WERI-Rb-1 (cell line): ENCODE results near the gene PTPRD.

Experiments
- DNase-seq: peaks from one replicate; pipeline ENCODE4 v3.0.0-alpha.2; 2020
- H3K27ac ChIP-seq: fragments of 250-450 bp; sonication (Bioruptor Pico); 2 replicates; pipeline ENCODE4 v1.5.1; 2020; ENCODE audit warnings: mild to moderate bottlenecking, moderate library complexity
- H3K27me3 ChIP-seq: fragments of 250-450 bp; sonication (Bioruptor Pico); 2 replicates; pipeline ENCODE4 v1.5.1; 2021; ENCODE audit warnings: mild to moderate bottlenecking, low read depth, moderate library complexity; ENCODE audit not compliant: insufficient read depth, severe bottlenecking
- H3K36me3 ChIP-seq: fragments of 250-450 bp; sonication (Bioruptor Pico); 2 replicates; pipeline ENCODE4 v1.5.1; 2020; ENCODE audit warnings: mild to moderate bottlenecking, moderate library complexity
- H3K4me3 ChIP-seq: 2 replicates; pipeline ENCODE4 v1.5.1; 2011; ENCODE audit warnings: low read depth, mild to moderate bottlenecking, control low read depth, low read length
- H3K9me3 ChIP-seq: fragments of 250-450 bp; sonication (Bioruptor Pico); 2 replicates; pipeline ENCODE4 v1.5.1; 2021; ENCODE audit warnings: mild to moderate bottlenecking, moderate library complexity; ENCODE audit not compliant: severe bottlenecking
- TF ChIP-seq, protein P1 (sequence below): IDR thresholded peaks from 2 replicates; pipeline ENCODE4 v1.5.1; 2011; ENCODE audit warnings: low read depth, mild to moderate bottlenecking, control low read depth, inconsistent platforms, low read length

PTPRD gene

DNA sequence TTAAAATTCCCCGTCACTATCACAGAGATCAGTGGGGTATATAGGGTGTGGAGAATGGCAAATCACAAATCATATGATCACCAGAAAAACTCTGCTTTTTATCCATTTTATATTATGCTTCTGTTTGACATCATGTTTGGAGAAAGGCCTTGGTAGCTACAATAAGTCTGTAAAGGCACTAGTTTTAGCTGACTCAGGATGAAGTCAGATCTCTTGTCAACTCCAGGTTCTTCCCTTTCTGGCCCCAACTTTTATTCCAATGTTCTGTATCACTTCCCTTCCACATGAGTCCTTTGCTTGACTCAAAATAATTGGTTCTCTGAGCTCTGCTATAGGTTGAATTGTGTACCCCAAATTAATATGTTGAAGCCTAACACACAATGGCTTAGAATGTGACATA, 484.9 kb downstream of the PTPRD start:
- no peaks in the 10 kb centered on the region for H3K36me3 ChIP-seq

DNA sequence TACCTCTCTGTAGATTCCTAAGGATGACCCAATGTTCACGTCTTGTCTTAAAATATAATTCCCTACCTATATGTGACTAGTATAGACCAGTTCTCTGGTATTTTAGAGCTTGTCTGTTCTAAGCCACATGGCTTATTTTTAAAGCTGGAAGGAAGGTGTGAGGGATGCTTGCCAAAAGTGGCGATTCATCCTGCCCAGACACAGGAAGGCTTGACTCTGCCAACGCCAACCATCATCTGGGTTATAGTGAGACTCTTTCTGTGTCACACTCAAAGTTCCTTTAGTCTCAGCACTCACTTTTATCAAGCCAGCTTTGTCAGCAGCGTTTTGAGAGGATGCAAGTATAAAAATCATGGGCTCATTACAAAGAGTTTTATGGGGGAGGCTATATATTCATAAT, 500.0 kb downstream of the PTPRD start:
- no peaks in the 10 kb centered on the region for H3K9me3 ChIP-seq
- DNase-seq: no peak
- H3K36me3 ChIP-seq: no peaks in the 10 kb centered on the region
- H3K27ac ChIP-seq: no peak overlapping the region
- no peak overlapping the region for H3K4me3 ChIP-seq
- TF ChIP-seq, protein P1, sequence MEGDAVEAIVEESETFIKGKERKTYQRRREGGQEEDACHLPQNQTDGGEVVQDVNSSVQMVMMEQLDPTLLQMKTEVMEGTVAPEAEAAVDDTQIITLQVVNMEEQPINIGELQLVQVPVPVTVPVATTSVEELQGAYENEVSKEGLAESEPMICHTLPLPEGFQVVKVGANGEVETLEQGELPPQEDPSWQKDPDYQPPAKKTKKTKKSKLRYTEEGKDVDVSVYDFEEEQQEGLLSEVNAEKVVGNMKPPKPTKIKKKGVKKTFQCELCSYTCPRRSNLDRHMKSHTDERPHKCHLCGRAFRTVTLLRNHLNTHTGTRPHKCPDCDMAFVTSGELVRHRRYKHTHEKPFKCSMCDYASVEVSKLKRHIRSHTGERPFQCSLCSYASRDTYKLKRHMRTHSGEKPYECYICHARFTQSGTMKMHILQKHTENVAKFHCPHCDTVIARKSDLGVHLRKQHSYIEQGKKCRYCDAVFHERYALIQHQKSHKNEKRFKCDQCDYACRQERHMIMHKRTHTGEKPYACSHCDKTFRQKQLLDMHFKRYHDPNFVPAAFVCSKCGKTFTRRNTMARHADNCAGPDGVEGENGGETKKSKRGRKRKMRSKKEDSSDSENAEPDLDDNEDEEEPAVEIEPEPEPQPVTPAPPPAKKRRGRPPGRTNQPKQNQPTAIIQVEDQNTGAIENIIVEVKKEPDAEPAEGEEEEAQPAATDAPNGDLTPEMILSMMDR: no peak
- H3K27me3 ChIP-seq: no peaks in the 10 kb centered on the region

More for the DNA sequence above, 484.9 kb downstream of the PTPRD start:
- Histone ChIP-seq H3K9me3 (no peaks in the 10 kb centered on the region), H3K27me3 (no peaks in the 10 kb centered on the region), H3K27ac (no peak overlapping the region), H3K4me3 (no peak overlapping the region)
- TF ChIP-seq, protein P1: no peak
- DNase-seq: no peak

DNA sequence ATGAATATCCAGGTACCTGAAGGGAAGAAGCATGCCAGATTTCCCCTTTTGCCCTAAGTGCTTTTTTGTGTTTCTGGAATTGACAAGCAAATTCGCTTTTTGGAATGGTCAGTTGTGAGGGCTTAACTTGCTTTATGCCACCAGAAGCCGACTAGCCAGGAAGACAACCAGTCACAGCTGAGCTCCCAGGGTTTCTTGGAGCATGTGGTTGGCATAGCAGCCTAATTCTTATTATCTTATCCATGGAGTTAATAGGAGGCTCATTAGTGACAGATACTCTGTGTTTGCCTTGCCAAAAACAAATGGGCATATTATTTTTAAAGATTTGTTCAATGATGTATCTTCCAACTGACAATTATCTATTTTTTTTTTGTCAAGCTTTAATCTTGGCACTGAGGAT, 500.7 kb downstream of the PTPRD start:
- no peak overlapping the region for H3K4me3 ChIP-seq
- TF ChIP-seq, protein P1: no peak
- H3K27ac ChIP-seq: no peak overlapping the region
- DNase-seq: no peak
- no peaks in the 10 kb centered on the region for H3K9me3 ChIP-seq
- H3K36me3 ChIP-seq: no peaks in the 10 kb centered on the region
- H3K27me3 ChIP-seq: no peaks in the 10 kb centered on the region

DNA sequence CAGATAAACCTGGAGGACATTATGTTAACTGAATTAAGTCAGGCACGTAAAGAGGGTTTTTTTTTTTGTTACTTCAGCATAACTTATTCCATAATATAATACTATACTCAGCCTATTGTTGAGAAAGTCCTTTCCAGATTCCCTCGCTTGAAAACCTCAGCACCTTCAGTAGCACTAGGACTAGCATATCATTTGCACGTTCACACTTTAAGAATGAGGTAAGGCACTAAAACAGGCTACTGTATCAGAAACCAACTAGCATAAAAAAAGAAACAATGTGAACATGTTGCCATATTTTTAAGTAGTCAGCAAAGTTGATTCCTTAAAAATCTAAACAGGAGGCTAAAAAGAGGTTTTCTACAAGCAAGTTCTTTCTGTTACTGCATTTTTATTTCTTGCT, 504.0 kb downstream of the PTPRD start:
- TF ChIP-seq, protein P1: no peak
- DNase-seq: no peak
- Histone ChIP-seq H3K9me3 (no peaks in the 10 kb centered on the region), H3K4me3 (no peak overlapping the region), H3K27me3 (no peaks in the 10 kb centered on the region), H3K36me3 (no peaks in the 10 kb centered on the region), H3K27ac (no peak overlapping the region)

DNA sequence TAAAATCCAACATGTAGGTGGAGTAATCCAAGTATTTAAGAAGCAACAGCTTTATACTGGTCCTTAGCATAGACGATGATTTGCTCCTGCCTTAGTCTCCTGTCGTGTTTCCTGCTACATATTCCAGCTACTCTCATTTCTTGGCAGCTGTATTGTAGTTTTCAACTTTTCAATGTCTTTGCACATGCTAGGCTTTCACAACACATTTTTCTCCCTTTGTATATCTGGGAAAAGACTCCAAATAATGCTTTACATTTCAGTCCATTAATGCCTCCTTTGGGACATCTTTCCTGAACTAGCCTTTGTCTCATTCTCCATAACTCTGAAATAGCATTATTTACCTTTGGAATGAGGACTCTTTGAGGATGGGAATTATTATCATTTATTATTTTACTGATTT, 508.0 kb downstream of the PTPRD start:
- DNase-seq: no peak
- no peak overlapping the region for H3K27ac ChIP-seq
- no peaks in the 10 kb centered on the region for H3K36me3 ChIP-seq
- TF ChIP-seq, protein P1: no peak
- no peaks in the 10 kb centered on the region for H3K9me3 ChIP-seq
- no peaks in the 10 kb centered on the region for H3K27me3 ChIP-seq
- H3K4me3 ChIP-seq: no peak overlapping the region

DNA sequence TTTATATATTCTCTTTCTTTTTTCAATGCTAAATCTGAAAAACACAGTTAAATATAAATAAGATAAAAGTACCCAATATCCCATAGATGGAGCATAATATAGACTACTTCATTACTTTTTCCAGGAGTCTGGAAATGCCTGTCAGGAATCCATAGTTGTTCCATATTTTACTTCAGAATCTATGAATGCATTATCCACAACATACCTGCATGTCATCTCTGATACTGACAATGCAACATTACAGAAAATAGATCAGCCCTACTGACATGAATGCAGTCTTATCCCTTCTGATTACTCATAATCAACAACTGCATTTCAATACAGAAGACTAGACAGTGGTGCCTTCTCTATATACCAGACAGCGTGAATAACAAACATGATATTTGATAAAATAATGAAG, 517.6 kb downstream of the PTPRD start:
- Histone ChIP-seq H3K9me3 (no peaks in the 10 kb centered on the region), H3K4me3 (no peak overlapping the region), H3K27ac (no peak overlapping the region), H3K27me3 (no peaks in the 10 kb centered on the region), H3K36me3 (no peaks in the 10 kb centered on the region)
- TF ChIP-seq, protein P1: no peak
- no peak for DNase-seq
